Measurements from ENCODE around the gene SVEP1. TPM values are rescaled to one million over a fixed set of nuclear protein-coding genes. Genes with fewer than 3 reads are reported as not detected.
"Not testable (repeated sequence)": the region's sequence is repeated elsewhere in the genome, so short reads cannot be mapped to it uniquely, and the experiment has no call there.

The SVEP1 gene
- total RNA-seq, 4 donors from 2014 or later: 37.2 to 70.4 (median 58.4) TPM

- 31 to 44% methylated on average over 2 of the region's 2 CpGs for WGBS, 2 donors (ENCODE audit: low coverage in 1 of 2)
- Histone ChIP-seq H3K27ac (peak overlapping the region; percentile 49 to 72 (median 62)), H3K36me3 (no peaks in the 10 kb centered on the region), H3K9me3 (no peaks in the 10 kb centered on the region), H3K27me3 (no peaks in the 10 kb centered on the region), H3K4me1 (peaks cover 12 to 39% (median 13%) of the 10 kb centered on the region in 3 donors), H3K4me3 (no peak overlapping the region)
- TF ChIP-seq POLR2AphosphoS5 (IDR thresholded peaks at IDR 0.05) (no peak), POLR2A (IDR thresholded peaks at IDR 0.05) (no peak), CTCF (IDR thresholded peaks at IDR 0.05) (no peak), EP300 (IDR thresholded peaks at IDR 0.05) (no peak)
- no peak for ATAC-seq
Measured at GRCh38 chr9:110538647-110539041, 40.9 kb downstream of the SVEP1 start.

DNA sequence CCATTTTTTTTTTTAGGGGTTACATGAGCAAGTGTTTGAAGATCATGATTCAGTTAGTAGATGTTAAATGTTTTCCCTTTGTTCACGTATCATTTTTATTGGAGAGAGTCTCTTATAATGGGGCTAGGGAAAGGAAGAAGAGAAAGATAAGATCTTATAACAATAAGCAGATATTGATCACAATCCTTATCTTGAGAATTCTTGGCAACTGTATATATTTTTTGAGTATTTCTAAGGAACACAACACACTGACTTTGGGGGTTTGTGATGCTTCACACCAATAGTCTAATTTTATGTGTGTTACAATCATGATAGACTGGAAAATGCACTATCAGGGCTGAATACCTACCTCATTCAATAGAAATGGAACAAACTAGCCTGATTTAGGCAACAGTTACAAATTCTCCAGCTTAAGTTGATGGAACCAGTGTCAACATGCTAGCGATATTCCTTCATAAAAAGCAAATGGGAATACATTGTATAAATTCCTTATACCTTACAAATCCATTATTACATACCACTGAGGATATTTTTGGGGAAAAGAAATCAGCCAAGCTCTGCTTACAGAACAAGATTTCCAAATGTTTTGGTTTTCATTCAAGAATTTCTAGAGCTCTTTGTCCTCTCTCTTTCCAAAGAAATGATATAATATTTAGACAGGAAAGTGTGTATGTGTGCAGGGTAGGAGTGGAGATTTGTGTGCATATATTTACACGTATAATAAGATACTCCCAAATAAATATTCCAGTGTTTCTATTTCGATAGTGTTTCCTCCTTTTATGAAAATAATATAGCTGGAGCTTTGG, 41.5 kb downstream of the SVEP1 start:
- H3K27me3 ChIP-seq: no peaks in the 10 kb centered on the region
- H3K9me3 ChIP-seq: no peaks in the 10 kb centered on the region
- peak overlapping the region; percentile 56 to 72 (median 66) for H3K27ac ChIP-seq
- peak; percentile 66 for ATAC-seq
- H3K4me1 ChIP-seq: peaks cover 8 to 36% (median 13%) of the 10 kb centered on the region in 3 donors
- H3K4me3 ChIP-seq: no peak overlapping the region
- TF ChIP-seq CTCF (IDR thresholded peaks at IDR 0.05) (no peak), POLR2AphosphoS5 (IDR thresholded peaks at IDR 0.05) (no peak), EP300 (IDR thresholded peaks at IDR 0.05) (no peak), POLR2A (IDR thresholded peaks at IDR 0.05) (no peak)
- H3K36me3 ChIP-seq: no peaks in the 10 kb centered on the region
- 13 to 21% methylated on average over 4 of the region's 4 CpGs for WGBS, 2 donors (ENCODE audit: low coverage in 1 of 2)

DNA sequence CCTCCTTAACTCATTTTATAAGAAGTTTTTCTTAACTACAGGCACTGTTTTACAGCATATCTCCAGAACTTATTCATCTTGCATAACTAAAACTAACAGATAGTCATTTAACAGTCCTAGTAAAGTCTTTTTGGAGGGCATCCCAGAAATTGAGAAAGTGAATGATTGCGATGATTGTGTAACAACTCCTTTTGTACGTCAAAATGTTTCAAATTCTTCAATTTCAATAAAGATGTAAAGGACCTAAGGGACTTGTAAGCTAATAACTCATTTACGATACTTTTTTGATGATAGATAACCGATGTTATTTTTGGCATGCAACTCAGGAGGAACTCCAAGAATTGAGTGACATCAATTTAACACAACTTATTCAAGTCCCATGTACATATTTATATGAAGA, 42.7 kb downstream of the SVEP1 start:
- no peaks in the 10 kb centered on the region for H3K36me3 ChIP-seq
- peak; percentile 60 for ATAC-seq
- peak overlapping the region in 3 of 4 donors; percentile 27 to 64 (median 56) for H3K27ac ChIP-seq

GRCh38 chr9:110534162-110534561, 45.4 kb downstream of the SVEP1 start:
- not testable (repeated sequence) for H3K27me3 ChIP-seq, H3K9me3 ChIP-seq, H3K36me3 ChIP-seq, H3K27ac ChIP-seq, ATAC-seq, H3K4me3 ChIP-seq
- H3K4me1 ChIP-seq: peaks cover 8 to 35% (median 13%) of the 10 kb centered on the region in 3 donors
- WGBS, 2 donors (ENCODE audit: low coverage in 1 of 2): 85 to 91% methylated on average over 4 of the region's 4 CpGs

More for the DNA sequence above, 42.7 kb downstream of the SVEP1 start:
- Histone ChIP-seq H3K9me3 (no peaks in the 10 kb centered on the region), H3K27me3 (no peaks in the 10 kb centered on the region), H3K4me3 (no peak overlapping the region), H3K4me1 (peaks cover 8 to 36% (median 13%) of the 10 kb centered on the region in 3 donors)
- WGBS, 2 donors (ENCODE audit: low coverage in 1 of 2): 22 to 29% methylated on average over 4 of the region's 4 CpGs
- TF ChIP-seq EP300 (IDR thresholded peaks at IDR 0.05) (no peak), POLR2AphosphoS5 (IDR thresholded peaks at IDR 0.05) (peak; percentile 63)

DNA sequence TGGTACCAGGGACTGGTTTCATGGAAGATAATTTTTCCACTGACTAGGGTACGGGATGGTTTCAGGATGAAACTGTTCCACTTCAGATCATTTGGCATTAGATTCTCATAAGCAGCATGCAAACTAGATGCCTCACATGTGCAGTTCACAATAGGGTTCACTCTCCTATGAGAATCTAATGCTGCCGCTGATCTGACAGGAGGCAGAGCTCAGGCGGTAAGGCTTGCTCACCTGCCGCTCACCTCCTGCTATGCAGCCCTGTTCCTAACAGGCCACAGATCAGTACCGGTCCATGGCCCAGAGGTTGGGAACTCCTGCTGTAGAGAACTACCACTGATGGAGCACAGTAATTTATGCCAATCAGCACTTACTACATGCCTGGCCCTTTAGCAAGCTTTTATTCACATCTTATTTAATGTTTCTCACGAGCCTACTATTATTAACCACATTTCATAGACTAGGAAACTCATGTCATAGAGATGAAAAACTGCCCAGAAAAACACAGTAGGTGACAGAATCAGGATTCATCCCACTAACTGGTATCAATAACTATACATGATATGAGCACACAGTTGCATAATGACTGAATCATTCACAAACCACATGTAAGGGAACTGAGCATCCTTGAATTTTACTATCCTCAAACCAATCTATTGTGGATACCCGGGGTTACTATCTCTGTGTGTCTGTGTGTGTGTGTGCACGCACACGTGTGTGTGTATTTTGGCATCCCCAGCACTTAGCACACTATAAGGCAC, 46.5 kb downstream of the SVEP1 start:
- Histone ChIP-seq H3K27ac (no peak overlapping the region), H3K9me3 (no peaks in the 10 kb centered on the region), H3K36me3 (no peaks in the 10 kb centered on the region), H3K4me3 (no peak overlapping the region), H3K4me1 (peaks cover 4 to 24% (median 9%) of the 10 kb centered on the region in 3 donors), H3K27me3 (no peaks in the 10 kb centered on the region)
- TF ChIP-seq POLR2AphosphoS5 (IDR thresholded peaks at IDR 0.05) (no peak), POLR2A (IDR thresholded peaks at IDR 0.05) (no peak), EP300 (IDR thresholded peaks at IDR 0.05) (no peak), CTCF (IDR thresholded peaks at IDR 0.05) (no peak)
- ATAC-seq: no peak
- 61 to 90% methylated on average over 2 to 6 of the region's 9 CpGs for WGBS, 2 donors (ENCODE audit: low coverage in 1 of 2)

All from gastroesophageal sphincter (tissue), 4 donors.